GM18511 (cell line): ENCODE data around the gene FBXO44.

Experiments used
- ATAC-seq: cut with Tn5 transposase; IDR thresholded peaks from one replicate; pipeline ENCODE4 v1.9.1; 2021; ENCODE audit warnings: mild to moderate bottlenecking, moderate library complexity; ENCODE audit not compliant: unreplicated experiment

Gene FBXO44

DNA sequence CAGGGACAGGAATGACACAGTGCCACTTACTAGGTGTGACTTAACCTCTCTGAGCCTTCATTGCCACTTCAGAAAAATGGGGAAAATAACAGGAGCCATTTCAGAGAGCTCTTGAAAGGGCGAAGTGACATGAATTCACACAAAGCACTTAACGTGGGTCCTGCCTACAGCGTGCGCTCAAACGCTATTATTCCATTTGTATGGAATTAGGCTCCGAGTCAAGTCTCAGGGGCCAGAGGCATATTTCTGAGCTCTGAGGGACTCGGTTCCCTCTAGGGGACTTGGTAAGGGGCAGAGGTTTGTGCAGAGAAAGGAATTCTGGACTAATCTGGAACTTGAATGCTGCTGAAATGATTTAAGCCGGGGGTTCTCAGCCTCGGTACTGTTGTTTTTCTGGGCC, 50.9 kb downstream of the FBXO44 start:
- no peak for ATAC-seq

DNA sequence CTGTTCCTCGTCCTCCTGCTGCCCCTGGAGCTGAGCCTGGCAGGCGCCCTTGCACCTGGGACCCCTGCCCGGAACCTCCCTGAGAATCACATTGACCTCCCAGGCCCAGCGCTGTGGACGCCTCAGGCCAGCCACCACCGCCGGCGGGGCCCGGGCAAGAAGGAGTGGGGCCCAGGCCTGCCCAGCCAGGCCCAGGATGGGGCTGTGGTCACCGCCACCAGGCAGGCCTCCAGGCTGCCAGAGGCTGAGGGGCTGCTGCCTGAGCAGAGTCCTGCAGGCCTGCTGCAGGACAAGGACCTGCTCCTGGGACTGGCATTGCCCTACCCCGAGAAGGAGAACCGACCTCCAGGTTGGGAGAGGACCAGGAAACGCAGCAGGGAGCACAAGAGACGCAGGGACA, 51.6 kb downstream of the FBXO44 start:
- ATAC-seq, result no peak

DNA sequence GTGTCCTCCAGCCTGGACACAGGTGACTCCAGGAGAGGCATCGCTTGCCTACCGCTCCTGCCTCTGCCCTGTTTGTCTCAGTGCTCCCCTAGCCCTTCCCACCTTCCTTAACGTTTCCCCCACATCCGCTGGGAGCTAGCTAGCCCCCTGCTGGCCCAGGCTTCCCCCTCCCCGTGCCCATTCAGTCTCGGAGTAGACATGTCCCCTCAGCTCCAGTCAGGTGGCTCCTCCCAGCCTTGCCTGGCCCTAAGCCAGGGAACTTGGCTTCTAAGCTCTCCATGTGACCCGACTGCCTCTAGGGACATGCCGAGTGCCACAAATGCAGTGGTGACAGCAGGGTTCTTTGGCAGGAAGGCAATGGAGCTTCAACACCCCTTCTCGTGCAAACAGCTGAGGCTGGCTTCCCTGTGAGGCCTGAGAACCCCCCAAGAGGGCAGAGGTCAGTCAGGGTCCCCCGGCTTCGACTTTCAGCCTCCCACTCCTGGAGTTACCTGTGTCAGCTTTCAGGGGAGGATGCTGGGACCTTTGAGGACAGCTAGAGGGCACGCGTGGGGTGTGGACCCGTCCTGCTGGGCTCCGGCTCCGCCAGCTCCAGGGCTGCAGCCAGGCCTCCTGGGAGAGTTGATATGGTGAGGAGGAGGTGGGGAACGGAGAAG, 53.1 kb downstream of the FBXO44 start:
- ATAC-seq, result no peak

DNA sequence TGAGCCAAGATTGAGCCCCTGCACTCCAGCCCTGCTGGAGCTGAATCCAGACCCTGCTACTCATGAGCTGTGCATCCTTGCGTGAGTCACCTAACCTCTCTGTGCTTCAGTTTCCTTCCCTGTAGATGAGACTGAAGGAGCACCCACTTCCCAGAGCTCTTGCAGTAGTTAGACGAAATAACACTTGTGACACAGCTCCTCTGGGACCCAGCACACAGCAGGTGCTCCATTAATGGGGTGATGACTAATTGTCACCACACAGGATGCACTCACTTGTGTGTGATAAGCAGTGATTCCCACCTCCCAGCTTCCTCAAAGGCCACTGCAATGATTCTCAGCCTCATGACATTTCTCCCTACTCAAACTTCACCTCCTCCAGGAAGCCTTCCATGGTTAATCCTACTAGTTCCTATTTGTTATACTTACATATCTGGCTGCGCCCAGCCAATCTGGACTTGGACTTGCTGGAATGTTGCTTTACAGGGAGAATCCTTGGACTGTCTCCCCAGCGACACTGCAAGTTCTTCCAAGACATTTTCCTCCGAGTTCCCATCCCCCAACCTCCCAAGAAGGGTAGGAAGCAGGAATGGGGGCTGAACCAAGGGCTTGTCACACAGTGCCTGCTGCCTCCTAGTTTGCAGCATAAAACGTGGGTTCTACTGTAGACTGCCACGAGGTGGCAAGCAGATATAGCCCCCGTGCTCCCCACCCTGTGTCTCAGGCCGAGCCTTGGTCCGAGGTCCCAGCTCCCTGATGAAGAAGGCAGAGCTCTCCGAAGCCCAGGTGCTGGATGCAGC, 54.1 kb downstream of the FBXO44 start:
- ATAC-seq, result no peak

DNA sequence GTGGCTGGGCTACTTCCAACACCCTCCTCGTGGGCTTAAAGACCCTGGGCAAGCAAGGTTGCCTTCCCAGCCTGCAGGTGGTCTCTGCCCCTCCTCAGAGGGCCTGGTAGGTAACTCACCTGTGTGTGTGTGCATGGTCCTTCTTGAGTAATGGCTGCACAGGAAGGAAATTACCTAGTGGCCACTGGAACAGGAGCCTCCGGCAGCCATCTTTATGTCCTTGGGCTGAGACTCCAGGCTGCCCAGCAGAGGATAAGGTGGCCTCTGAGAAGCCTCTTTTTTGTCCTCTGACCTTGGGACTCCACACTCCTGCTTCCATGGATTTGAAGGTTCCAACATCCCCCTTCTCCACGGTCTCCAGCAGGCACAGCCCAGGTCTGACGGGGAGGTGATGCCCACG, 56.8 kb downstream of the FBXO44 start:
- no peak for ATAC-seq

DNA sequence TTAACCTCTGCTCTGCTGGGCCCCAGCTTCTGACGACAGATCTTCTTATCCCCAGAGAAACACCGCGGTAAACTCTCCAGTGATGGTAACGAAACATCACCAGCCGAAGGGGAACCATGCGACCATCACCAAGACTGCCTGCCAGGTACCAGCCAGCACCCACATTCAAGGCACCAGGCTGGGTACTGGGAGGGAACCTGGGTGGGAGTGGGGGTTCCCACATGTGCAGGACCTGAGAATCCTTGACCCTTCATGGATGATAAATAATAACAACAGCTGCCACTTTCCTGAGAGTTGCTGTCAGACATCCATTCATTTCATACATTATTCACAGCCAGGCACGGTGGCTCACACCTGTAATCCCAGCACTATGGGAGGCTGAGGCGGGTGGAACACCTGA, 57.6 kb downstream of the FBXO44 start:
- ATAC-seq, result no peak
